GM21619 (cell line): ENCODE measurements around the gene FLT4.
A peak's percentile ranks its signal among the peaks of the same experiment; 100 is the strongest.

Experiments
- ATAC-seq: cut with Tn5 transposase; IDR thresholded peaks from one replicate; pipeline ENCODE4 v1.9.1; 2021; ENCODE audit not compliant: unreplicated experiment

Gene FLT4

GRCh38 chr5:180609386-180609785, 40.0 kb downstream of the FLT4 start:
- ATAC-seq = no peak

DNA sequence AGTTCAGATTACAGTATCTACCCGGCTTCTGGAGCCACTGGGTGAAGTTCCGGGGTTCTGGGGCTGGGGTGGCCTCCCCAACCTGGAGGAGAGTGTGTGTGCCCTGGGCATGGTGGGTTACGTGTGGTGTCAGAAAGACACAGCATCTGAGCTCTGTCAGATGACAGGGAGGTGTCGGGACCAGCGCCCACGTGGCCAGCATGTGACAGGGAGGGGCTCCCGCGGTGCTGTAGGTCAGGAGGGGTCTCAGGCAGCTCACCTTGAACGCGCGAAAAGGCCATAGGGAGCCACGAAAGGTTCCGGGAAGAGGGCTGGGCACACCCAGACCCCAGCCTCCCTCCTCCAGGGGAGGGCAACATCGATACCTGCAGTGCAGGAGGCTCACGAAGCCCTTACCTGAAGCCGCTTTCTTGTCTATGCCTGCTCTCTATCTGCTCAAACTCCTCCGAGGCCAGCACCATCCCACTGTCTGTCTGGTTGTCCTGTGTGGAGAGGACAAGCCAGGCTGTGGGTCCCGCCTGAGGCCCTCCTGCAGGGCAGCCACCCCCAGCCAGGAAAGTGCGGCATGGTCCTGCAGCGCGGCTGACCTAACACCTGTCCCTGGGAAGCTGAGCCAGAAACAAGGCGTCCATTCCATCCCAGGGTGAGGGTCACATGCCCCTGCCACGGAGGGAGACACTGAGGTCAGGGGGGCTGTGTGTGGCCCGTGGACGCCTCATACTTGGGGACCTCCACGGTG, 40.7 kb downstream of the FLT4 start:
- no peak for ATAC-seq

DNA sequence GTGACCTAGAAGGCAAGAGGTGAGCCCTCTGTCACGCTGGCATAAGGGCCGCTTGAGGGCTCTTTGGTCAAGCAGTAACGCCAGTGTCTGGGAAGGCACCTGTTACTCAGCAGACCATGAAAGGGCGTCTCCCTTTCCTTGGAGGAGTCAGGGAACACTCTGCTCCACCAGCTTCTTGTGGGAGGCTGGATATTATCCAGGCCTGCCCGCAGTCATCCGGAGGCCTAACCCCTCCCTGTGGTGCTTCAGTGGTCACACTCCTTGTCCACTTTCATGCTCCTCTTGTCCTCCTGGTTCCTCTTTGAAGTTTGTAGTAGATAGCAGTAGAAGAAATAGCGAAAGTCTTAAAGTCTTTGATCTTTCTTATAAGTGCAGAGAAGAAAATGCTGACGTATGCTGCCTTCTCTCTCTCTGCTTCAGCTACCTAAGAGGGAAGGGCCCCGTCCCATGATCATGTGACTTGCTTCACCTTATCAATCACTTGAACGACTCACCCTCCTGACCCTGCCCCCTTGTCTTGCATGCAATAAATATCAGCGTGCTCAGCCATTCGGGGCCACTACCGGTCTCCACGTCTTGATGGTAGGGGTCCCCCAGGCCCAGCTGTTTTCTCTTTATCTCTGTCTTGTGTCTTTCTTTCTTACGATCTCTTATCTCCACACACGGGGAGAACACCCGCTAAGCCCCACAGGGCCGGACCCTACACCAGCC, 41.4 kb downstream of the FLT4 start:
- ATAC-seq = no peak

GRCh38 chr5:180606215-180606785, 43.1 kb downstream of the FLT4 start:
- no peak for ATAC-seq

DNA sequence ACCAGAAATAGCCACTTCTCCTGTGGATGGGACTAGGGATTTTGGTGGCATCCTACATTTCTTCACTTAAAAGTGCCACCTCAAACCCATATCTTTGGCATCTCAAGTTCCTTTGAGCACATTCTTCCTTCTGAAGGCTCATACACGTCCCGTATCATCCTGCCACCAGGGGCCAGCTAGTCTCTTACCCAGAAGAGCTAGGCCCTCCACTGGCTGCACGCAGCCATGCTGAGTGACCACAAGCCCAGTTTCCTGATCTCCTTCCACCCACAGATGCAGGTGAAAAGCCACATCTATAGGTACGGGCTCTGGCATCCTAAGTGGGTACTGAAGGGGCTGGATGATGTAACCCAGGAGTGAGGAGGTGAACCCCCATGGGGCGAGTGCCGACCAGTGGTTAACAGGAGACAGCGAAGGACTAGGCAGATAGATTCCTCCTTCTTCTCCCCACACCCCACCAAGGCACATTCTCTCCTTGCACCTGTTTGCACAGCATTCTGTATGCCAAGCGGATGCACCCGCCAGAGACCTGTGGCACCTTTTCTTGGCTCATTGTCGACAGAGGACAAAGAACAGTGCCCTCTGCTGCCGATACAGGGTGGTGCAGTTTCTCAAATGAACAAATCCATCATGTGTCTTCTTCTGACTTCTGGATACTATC, 43.7 kb downstream of the FLT4 start:
- peak; percentile 71 for ATAC-seq

DNA sequence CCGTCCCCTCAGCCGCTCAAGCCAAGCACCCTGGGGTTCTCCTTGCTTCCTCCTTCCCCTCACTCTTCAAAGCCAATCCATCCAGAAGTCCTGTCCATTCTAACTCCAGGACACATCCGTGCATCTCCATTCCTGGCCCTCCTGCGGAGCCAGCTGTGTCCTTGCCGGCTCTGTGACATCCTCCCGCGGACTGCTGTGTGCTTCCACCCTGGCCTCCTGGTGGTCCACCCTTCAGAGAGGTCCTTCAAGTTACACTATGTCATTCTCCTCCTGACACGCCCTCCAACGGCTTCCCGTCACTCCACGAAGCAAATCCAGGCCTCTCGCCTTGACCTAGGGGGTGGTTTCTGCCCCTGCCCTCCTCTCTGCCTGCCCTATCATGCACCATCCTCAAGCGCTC, 45.1 kb downstream of the FLT4 start:
- no peak for ATAC-seq

DNA sequence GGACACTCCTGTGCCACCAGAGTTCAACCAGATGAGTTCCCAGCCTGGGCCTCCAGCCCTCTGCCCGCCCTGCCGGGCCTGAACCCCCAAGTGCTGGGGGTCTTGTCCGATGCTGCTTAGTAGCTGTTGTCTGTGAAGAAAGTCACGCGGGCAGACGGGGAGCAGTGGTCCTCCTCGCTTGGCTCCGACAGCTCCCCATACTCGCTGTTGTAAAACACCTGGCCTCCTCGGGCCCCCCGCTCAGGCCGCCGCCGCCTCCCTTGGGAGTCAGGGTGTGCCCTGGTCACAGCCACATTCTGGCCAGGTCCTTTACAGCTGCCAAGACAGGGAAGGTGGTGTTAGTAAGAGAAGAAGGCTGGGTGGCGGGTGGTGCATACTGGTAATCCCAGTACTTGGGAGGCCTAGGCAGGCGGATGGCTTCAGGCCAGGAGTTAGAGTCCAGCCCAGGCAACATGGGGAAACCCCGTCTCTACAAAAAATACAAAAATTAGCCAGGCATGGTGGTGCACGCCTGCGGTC, 46.3 kb downstream of the FLT4 start:
- no peak for ATAC-seq

GRCh38 chr5:180602481-180603075, 46.8 kb downstream of the FLT4 start:
- no peak for ATAC-seq

DNA sequence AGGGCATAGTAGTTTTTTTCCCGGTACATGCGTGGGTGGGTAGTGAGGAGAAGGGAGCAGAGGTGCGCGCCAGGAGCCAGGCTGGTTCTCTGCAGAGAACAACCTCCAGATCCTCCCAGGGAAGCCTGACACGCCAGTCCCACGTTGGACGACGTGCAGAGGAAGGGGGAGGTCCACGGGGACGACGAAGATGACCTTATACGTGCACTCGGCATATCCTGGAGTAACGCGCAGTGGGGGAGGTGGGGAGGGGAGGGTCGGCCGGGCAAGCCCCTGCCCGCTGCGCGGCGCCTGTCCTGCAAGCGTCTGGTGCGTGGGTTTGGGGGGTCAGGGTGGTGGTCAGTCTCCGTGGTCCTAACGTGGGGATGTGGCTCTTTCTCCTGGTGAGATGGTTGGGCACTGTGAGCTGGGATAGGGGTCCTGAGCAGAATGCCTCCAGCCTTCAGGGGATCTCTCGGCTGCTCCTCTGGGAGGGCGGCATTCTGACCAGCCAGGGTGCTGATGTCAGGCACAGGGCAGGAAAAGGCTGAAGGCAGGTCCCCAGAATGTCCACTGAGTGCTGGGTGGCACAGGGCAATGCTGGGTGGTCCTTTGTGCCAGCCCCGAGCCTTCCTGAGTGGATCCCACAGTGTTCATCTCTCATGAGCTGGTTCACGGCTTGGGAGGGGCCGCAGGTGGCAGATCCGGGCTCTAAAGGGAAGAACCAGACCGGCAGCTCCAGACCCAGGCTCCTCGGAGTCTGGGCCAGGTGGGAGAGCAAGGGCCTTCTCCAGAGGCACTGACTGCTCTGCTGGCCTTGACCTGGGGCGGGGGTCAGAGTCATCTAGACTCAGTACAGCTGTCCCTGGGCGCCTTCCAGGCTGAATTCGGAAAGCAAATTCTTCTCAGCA, 47.6 kb downstream of the FLT4 start:
- no peak for ATAC-seq

- ATAC-seq = no peak
Observed at GRCh38 chr5:180600554-180601041, 48.8 kb downstream of the FLT4 start.

DNA sequence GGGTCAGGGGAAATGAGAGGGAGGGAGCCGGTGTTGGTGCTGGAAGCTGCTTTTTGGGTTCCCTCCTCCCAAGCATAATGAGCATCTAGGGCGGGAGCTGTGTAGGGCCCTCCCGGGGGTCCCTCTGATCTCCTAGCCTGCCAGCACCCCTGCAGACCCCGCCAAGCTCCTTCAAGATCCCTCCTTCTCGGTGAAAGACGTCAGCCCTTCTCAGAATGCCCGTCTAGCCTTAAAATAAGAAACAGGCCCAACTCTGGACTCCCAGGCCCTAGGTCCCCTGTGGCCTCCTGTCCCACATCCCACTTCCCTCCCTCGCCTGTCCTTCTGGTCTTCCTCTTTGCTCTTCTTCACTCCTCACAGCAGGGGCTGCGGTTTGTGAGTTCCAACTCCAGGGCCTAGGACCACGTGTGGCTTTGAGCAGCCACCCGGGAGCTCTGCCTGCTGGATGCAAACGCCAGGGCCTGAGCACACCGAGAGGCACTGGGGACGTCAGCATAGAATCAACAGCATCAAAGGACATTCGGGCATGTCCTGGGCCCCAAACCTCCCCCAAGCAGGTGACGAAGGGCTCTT, 49.3 kb downstream of the FLT4 start:
- no peak for ATAC-seq

DNA sequence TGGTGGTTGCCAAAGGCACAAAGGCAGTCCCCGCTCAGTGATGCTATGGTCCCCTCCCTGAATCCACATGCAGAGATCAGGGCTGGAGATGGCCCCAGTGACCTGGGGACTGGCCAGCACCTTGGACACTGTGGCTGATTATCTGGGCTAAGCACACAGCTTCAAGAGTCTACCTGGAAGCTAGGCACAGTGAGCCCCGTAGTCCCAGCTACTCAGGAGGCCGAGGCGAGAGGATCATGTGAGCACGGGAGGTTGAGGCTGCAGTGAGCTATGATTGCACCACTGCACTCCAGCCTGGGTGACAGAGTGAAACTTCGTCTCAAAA, 49.8 kb downstream of the FLT4 start:
- no peak for ATAC-seq

- no peak for ATAC-seq
Observed at GRCh38 chr5:180598797-180599589, 50.4 kb downstream of the FLT4 start.

GRCh38 chr5:180598316-180598701, 51.1 kb downstream of the FLT4 start:
- ATAC-seq = no peak

DNA sequence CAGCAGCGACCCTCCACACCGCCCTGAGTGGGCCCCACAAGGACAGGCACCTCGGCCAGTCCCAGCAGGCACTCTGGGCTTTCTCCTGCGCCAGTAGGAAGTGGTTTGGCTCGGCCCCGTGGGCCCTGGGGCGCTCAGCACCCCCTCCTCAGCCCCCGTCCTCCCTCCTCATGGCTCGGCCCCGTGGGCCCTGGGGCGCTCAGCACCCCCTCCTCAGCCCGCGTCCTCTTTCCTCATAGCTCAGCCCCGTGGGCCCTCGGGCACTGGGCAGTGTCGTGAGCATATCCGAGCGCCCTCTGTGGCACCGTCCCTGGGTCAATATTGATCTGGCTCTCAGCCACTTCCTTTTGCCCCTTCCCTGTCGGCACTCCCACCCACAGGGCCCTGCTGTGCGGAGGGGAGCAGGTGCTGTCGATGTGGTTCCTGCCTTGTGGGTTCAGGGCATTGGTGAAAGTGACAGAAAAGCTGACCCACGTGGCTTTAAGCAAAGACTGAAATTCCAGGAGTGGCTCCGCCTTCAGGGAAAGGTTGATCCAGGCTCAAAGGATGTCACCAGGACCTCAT, 52.6 kb downstream of the FLT4 start:
- no peak for ATAC-seq

GRCh38 chr5:180596115-180596667, 53.2 kb downstream of the FLT4 start:
- ATAC-seq = no peak

DNA sequence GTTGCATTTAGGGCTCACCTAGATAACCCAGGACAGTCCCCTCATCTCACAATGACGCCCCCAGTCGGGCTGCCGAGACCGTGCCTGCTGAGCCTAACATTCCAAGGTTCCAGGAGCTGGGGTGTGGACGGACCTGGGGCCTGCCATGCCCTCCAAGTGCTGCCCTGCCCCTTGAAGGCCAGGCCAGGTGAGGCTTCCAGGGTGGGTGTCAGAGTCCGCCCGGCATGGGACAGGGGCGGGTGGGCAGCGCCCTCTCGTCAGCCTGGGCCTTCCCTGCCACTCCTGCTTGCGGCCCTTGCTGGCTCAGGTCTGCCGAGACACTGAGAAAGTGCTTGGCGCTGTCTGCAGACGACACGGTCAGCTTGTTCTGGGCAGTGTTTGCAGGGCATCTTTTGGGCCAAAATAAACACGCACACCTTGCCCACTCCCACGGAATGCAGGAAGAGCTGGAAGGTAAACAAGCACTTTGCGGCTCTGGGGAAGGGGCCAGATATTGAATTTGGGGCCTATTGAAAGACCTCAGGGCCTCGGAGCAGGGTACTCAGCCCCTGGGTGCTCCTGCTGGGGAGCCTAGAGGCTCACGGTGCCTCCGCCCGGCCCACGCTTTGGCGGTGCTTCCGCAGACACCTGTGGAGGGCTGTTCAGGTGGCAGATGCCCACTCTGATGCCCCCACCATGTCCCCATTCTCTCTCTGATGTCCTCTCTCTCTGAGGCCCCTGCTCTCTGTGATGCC, 53.9 kb downstream of the FLT4 start:
- no peak for ATAC-seq

GRCh38 chr5:180595046-180595379, 54.4 kb downstream of the FLT4 start:
- ATAC-seq = no peak
